HG03342 (cell line): ENCODE results near the gene ESRRA.

Source experiments
- ATAC-seq: cut with Tn5 transposase; IDR thresholded peaks from one replicate; pipeline ENCODE4 v1.9.1; 2021; ENCODE audit warnings: mild to moderate bottlenecking, moderate library complexity; ENCODE audit not compliant: unreplicated experiment

Gene ESRRA

GRCh38 chr11:64269540-64270220 lies 35.6 kb upstream of the ESRRA start:
- ATAC-seq = peak; percentile 63

- ATAC-seq = no peak
Observed at GRCh38 chr11:64275031-64275800, 30.1 kb upstream of the ESRRA start.

- ATAC-seq = no peak
Observed at GRCh38 chr11:64275841-64276240, 29.5 kb upstream of the ESRRA start.

- ATAC-seq = no peak
Observed at GRCh38 chr11:64276653-64277431, 28.5 kb upstream of the ESRRA start.

- no peak for ATAC-seq
Observed at GRCh38 chr11:64278576-64279190, 26.6 kb upstream of the ESRRA start.

GRCh38 chr11:64281957-64282770 lies 23.2 kb upstream of the ESRRA start:
- ATAC-seq = no peak

GRCh38 chr11:64283092-64283491 lies 22.2 kb upstream of the ESRRA start:
- ATAC-seq = no peak

- ATAC-seq = peak; percentile 71
Observed at GRCh38 chr11:64284048-64284961, 21.0 kb upstream of the ESRRA start, which contains the start of gene BAD. Gene BAD (minus strand): TSS chr11:64284665. CDS start chr11:64284368, 297 bp downstream.

- ATAC-seq = peak; percentile 53
Observed at GRCh38 chr11:64284962-64285884, 20.1 kb upstream of the ESRRA start, which contains the start of gene GPR137. Gene GPR137 (plus strand): TSS chr11:64285848. CDS start chr11:64286525, 677 bp downstream.

- ATAC-seq = no peak
Observed at GRCh38 chr11:64285885-64286800, 19.2 kb upstream of the ESRRA start.

- no peak for ATAC-seq
Observed at GRCh38 chr11:64286801-64287159, 18.5 kb upstream of the ESRRA start.

- no peak for ATAC-seq
Observed at GRCh38 chr11:64287676-64288352, 17.5 kb upstream of the ESRRA start.

GRCh38 chr11:64288353-64288750 lies 17.0 kb upstream of the ESRRA start:
- no peak for ATAC-seq

- no peak for ATAC-seq
Observed at GRCh38 chr11:64289002-64289564, 16.2 kb upstream of the ESRRA start.

- ATAC-seq = no peak
Observed at GRCh38 chr11:64290352-64291261, 14.7 kb upstream of the ESRRA start.
